Stimulated activated CD8-positive, alpha-beta memory T cell treated with anti-CD3 and anti-CD28 coated beads, Interleukin-4, amount 100 ng/mL, for 4 hours (primary cell): ENCODE data around the gene REEP6.
A peak's percentile ranks its signal among the peaks of the same experiment; 100 is the strongest.

Experiments used
- DNase-seq, 2 donors: peaks; one replicate each; pipeline ENCODE4 v3.0.0-alpha.2; 2020; ENCODE audit warnings: low read depth in 2 of 2, low spot score in 1 of 2

The REEP6 gene

DNA sequence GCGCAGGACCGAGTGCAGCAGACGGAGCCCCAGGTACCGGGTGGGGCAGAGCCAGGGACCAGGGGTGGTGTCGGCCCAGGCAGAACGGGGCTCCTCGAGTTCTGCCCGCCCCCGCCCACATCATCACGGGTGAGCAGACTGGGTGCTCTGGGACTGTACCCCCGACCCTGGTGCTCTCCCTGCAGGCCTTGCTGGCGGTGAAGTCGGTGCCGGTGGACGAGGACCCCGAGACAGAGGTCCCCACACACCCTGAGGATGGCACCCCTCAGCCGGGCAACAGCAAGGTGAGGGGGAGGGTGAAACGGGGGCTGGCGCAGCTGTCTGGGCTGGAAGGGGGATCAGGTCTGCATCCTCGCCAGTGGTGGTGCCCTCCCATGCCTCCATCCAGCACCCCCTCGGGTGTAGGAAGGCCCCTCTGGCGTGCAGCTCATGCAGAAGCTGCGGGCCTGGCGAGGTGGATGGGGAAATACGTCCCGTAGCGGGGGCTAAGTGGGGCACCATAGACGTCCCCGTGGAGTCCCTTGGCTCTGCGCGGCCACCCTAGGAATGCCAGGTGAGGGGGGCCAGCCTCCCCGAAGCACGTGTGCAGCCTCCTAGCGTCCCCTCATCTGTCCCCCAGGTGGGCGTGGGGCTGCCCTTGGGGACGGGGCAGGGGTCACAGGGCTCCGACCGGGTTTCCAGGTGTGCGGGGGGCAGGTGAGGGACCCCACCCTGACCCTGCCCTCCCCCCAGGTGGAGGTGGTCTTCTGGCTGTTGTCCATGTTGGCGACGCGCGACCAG, 34.7 kb upstream of the REEP6 start:
- no peak for DNase-seq

DNA sequence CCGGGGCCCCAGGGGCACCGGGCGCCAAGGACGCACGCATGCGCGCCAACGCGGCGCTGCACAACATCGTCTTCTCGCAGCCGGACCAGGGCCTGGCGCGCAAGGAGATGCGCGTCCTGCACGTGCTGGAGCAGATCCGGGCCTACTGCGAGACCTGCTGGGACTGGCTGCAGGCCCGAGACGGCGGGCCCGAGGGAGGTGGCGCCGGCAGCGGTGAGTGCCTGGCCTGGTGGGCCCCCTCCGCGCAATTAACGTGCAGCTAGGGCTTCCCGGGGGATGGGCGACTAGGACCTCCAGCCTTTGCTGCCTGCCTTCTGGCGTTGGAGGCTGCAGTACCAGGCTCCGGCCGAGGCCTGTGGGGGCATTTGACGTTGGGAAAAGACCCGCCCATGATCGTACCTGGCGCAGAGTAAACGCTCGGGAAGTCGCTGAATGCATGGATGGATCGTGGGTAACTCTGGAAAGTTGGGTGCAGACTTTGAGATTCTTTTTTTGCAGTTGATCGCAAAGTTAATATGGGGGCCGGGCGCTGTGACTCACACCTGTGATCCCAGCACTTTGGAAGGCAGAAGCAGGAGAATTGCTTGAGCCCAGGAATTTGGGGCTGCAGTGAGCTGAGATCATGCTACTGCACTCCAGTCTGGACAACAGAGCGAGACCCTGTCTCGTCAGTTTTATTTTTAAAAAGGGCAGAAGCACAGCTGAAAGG, 33.8 kb upstream of the REEP6 start:
- DNase-seq: no peak

DNA sequence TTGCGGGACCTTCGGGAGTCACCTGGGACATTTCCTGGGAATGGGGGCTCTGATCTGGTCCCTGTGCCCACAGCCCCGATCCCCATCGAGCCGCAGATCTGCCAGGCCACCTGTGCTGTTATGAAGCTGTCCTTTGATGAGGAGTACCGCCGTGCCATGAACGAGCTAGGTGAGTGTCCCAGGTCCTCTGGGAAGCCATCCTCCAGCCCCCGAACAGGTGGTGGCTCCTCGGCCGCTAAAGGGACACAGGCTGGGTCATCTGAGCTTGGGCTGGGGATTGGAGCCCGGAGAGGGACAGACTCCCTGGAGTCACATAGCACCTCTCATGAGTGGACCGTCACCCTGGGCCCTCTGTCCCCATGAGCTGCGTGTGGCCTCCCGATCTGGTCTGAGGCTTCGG, 33.1 kb upstream of the REEP6 start:
- DNase-seq: no peak

DNA sequence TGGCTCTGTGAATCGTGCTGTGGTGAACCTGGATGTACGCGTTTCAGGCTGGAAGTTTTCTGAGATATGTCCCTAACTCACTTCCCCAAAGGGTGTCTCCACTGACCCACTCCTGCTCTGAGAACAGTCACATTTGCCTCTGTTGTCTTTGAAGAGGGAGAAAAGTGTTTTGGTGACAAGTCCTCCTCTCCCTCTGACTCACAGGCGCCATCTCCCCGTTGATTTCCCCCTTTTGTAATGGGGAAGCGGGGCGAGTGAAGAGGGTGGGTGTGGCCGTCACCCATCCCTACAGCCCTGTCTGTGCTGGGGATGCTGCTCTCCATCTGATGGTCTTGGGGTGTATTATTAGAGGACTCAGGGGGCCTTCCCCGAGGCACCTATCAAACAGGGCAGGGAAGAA, 31.5 kb upstream of the REEP6 start:
- no peak for DNase-seq

DNA sequence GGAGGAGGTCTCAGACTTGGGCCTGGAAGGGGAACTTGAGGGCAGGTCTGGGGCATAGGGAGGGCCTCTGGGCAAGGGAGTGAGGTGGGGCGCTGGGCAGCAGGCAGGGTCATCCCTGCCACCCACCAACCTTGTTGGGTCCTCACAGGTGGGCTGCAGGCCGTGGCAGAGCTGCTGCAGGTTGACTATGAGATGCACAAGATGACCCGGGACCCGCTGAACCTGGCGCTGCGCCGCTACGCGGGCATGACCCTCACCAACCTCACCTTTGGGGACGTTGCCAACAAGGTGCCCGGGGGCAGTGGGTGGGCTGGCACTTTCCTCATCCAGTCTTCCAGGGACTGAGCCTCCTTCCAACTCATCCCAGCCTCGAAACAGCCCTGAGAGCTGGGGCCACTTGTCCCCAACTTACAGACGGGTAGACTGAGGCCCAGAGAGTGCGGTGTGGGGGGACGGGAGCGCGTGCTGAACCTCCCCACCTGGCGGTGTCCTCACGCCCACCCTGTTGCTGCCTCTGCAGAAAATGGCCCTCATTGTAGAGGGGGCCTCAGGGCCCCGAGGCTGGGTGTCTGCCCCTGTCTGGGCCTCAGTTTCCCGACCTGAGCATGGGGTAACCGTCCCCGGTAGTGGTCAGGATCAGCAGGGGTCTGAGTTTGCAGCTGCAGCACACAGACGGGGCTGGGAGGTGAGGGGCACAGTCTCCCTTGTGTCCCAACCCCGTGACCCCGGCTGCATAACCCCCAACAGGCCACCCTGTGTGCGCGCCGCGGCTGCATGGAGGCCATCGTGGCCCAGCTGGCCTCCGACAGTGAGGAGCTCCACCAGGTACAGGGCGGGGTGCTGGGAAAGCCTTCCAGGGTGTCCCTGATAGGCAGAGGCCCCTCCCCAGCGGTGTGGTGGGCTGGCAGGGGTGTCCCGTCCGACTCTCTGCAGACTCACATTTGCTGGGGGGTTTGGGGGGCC, 30.7 kb upstream of the REEP6 start:
- no peak for DNase-seq

DNA sequence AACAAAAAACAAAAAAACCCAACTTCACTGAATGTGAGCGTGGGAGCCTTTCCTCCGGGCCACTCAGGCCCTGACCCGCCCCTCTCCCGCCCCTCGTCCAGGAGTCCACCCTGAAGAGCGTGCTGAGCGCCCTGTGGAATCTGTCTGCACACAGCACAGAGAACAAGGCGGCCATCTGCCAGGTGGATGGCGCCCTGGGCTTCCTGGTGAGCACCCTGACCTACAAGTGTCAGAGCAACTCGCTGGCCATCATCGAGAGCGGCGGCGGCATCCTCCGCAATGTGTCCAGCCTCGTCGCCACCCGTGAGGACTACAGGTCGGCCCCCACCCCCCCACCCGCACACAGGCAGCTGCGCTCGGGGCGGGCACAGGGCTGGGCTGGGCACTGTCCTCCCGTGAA, 29.1 kb upstream of the REEP6 start:
- DNase-seq: no peak

DNA sequence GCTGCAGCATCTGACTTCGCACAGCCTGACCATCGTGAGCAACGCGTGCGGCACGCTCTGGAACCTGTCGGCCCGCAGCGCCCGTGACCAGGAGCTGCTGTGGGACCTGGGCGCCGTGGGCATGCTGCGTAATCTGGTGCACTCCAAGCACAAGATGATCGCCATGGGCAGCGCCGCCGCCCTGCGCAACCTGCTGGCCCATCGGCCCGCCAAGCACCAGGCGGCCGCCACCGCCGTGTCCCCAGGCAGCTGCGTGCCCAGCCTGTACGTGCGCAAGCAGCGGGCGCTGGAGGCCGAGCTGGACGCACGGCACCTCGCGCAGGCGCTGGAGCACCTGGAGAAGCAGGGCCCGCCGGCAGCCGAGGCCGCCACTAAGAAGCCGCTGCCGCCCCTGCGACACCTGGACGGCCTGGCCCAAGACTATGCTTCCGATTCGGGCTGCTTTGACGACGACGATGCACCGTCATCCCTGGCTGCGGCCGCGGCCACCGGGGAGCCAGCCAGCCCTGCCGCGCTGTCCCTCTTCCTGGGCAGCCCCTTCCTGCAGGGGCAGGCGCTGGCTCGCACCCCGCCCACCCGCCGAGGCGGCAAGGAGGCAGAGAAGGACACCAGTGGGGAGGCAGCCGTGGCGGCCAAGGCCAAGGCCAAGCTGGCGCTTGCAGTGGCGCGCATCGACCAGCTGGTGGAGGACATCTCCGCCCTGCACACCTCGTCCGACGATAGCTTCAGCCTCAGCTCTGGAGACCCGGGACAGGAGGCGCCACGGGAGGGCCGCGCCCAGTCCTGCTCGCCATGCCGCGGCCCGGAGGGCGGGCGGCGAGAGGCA, 25.6 kb upstream of the REEP6 start:
- DNase-seq: no peak

DNA sequence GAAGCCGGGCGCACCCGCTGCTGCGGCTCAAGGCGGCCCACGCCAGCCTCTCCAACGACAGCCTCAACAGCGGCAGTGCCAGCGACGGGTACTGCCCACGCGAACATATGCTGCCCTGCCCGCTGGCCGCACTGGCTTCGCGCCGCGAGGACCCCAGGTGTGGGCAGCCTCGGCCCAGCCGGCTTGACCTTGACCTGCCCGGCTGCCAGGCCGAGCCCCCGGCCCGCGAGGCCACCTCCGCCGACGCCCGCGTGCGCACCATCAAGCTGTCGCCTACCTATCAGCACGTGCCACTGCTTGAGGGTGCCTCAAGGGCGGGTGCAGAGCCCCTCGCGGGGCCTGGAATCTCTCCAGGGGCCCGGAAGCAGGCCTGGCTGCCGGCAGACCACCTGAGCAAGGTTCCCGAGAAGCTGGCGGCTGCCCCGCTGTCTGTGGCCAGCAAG, 24.9 kb upstream of the REEP6 start:
- no peak for DNase-seq

DNA sequence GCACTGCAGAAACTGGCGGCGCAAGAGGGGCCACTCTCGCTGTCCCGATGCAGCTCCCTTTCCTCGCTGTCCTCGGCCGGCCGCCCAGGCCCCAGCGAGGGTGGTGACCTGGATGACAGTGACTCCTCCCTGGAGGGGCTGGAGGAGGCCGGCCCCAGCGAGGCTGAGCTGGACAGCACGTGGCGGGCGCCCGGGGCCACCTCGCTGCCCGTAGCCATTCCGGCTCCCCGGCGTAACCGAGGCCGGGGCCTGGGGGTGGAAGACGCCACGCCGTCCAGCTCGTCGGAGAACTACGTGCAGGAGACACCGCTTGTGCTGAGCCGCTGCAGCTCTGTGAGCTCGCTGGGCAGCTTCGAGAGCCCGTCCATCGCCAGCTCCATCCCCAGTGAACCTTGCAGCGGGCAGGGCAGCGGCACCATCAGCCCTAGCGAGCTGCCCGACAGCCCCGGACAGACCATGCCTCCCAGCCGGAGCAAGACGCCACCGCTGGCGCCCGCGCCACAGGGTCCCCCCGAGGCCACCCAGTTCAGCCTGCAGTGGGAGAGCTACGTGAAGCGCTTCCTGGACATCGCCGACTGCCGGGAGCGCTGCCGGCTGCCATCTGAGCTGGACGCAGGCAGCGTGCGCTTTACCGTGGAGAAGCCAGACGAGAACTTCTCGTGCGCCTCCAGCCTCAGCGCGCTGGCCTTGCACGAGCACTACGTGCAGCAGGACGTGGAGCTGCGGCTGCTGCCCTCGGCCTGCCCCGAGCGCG, 24.3 kb upstream of the REEP6 start:
- no peak for DNase-seq

DNA sequence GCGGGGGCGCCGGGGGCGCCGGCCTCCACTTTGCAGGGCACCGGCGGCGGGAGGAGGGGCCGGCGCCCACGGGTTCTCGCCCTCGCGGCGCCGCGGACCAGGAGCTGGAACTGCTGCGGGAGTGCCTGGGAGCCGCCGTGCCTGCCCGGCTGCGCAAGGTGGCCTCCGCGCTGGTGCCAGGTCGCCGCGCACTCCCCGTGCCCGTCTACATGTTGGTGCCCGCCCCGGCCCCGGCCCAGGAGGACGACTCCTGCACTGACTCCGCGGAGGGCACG, 23.8 kb upstream of the REEP6 start:
- no peak for DNase-seq

DNA sequence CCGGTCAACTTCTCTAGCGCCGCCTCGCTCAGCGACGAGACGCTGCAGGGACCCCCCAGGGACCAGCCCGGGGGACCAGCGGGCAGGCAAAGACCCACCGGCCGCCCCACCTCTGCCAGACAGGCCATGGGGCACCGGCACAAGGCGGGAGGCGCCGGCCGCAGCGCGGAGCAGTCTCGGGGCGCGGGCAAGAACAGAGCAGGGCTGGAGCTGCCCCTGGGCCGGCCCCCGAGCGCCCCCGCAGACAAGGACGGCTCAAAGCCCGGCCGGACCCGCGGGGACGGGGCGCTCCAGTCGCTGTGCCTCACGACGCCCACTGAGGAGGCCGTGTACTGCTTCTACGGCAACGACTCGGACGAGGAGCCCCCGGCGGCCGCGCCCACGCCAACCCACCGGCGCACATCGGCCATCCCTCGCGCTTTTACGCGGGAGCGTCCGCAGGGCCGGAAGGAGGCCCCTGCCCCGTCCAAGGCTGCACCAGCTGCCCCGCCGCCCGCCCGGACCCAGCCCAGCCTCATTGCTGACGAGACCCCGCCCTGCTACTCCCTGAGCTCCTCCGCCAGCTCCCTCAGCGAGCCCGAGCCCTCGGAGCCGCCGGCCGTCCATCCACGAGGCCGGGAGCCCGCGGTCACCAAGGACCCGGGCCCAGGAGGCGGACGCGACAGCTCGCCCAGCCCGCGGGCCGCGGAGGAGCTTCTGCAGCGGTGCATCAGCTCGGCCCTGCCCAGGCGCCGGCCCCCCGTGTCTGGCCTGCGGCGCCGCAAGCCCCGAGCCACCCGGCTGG, 23.3 kb upstream of the REEP6 start:
- no peak for DNase-seq

DNA sequence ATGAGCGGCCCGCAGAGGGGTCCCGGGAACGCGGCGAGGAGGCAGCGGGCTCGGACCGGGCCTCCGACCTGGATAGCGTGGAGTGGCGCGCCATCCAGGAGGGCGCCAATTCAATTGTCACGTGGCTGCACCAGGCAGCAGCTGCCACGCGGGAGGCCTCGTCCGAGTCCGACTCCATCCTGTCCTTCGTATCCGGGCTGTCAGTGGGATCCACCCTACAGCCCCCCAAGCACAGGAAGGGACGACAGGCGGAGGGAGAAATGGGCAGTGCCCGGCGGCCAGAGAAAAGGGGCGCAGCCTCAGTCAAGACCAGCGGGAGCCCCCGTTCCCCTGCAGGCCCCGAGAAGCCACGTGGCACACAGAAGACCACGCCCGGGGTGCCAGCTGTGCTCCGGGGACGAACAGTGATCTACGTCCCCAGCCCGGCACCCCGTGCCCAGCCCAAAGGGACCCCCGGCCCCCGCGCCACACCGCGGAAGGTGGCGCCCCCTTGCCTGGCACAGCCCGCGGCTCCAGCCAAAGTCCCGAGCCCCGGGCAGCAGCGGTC, 22.6 kb upstream of the REEP6 start:
- DNase-seq: no peak

DNA sequence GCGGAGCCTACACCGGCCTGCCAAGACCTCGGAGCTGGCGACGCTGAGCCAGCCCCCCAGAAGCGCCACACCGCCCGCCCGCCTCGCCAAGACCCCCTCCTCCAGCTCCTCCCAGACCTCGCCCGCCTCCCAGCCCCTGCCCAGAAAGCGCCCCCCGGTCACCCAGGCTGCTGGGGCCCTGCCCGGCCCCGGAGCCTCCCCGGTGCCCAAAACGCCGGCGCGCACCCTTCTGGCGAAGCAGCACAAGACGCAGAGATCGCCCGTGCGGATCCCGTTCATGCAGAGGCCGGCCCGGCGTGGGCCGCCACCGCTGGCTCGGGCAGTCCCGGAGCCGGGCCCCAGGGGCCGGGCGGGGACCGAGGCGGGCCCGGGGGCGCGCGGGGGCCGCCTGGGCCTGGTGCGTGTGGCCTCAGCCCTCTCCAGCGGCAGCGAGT, 22.1 kb upstream of the REEP6 start:
- DNase-seq: no peak

DNA sequence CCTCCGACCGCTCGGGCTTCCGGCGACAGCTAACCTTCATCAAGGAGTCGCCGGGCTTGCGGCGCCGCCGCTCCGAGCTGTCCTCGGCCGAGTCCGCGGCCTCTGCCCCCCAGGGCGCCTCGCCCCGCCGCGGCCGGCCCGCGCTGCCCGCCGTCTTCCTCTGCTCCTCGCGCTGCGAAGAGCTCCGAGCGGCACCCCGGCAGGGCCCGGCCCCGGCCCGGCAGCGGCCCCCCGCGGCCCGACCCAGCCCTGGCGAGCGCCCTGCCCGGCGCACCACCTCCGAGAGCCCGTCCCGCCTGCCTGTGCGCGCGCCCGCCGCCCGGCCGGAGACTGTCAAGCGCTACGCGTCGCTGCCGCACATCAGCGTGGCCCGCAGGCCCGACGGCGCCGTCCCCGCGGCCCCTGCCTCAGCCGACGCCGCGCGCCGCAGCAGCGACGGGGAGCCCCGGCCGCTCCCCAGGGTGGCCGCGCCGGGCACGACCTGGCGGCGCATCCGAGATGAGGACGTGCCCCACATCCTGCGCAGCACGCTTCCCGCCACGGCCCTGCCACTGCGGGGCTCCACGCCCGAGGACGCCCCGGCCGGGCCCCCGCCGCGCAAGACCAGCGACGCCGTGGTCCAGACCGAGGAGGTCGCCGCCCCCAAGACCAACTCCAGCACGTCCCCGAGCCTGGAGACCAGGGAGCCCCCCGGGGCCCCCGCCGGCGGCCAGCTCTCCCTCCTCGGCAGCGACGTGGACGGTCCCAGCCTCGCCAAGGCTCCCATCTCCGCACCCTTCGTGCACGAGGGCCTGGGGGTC, 21.5 kb upstream of the REEP6 start:
- no peak for DNase-seq

DNA sequence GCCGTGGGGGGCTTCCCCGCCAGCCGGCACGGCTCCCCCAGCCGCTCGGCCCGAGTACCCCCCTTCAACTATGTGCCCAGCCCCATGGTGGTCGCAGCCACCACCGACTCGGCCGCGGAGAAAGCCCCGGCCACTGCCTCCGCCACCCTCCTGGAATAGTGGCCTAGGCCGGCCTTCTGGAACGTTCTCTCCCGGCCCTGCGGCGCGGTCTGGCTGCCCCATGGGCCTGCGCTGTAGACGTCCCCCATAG, 21.0 kb upstream of the REEP6 start:
- no peak for DNase-seq

DNA sequence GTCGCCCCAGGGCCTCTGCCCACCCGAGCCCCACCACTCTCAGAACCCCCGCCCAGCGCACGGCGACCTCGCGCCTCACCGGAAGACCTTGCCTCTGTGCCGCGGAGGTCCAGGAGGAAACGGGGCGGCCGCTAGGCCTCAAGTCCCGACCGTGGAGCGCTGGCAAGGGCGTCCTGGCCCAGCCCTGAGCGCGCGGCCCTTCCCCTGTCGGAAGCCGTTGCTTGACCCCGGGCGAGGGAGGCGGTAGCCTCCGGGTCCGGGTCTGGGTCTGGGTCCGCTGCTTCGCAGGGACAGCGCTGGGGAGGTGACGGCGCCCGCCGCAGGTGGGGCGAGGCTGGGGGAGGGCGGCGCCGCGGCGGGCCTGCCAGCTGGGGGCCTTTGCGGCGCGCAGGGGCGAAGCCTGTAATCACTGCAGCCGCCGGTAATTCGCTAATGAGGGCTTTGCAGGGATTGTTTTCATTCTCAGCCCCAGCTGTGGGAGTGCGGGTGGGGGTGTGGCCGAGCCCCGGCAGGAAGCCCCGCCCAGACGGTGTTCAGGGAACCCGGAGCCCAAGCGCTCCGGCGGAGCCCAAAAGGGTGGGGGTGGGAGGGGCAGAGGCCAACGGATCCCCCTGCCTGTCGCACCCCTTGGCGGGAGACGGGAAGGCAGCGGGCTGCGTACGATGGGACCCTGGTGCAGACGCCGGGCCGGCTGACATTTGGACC, 20.5 kb upstream of the REEP6 start:
- DNase-seq: peak; percentile 49 to 51

DNA sequence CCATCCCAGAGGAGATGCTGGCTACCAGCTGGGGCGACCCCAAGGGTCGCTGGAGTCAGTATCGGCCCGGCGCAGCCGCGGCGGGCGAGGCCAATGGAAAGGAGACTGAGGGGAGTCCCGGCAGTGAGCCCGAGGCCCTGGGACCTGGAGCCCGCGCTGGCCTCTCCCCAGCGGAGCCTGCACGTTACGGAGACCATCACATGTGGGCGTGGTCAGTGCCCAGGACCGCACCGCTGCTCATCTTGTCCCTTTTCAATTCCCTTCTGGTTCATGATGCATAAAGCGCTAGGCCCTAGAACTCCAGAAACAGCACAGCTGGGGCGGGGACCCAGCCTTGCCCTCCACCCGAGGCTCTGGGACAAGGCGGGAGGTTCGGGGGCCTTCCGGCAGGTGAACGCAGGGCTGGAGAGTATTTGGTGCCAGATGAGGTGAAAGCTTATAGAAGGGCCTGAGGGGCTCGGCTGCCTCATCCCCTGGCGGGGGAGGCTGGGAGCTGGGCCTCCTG, 19.9 kb upstream of the REEP6 start:
- no peak for DNase-seq
